OCI-LY1 (cell line): ENCODE measurements around the gene ZYX.

Experiments
- H2AFZ ChIP-seq: fragments of 200-600 bp; sonication (generic), shearing (Covaris generic); 2 replicates; pipeline ENCODE4 v1.6.0; 2014; ENCODE audit warnings: antibody characterized with exemption, mild to moderate bottlenecking, low read length
- H3F3A ChIP-seq: fragments of 200-600 bp; sonication (generic), shearing (Covaris generic); 2 replicates; pipeline ENCODE4 v1.6.0; 2014; ENCODE audit warnings: mild to moderate bottlenecking, antibody characterized with exemption, low read length, moderate library complexity; ENCODE audit not compliant: insufficient read depth
- H3K27ac ChIP-seq: fragments of 200-600 bp; sonication (generic); 2 replicates; pipeline ENCODE4 v1.5.1; 2014; ENCODE audit warnings: low read length, mixed run types, mild to moderate bottlenecking, low read depth; ENCODE audit not compliant: poor library complexity, severe bottlenecking
- H3K27me3 ChIP-seq: fragments of 200-600 bp; sonication (generic); 2 replicates; pipeline ENCODE4 v1.6.0; 2014; ENCODE audit warnings: antibody characterized with exemption, mild to moderate bottlenecking, low read length, moderate library complexity; ENCODE audit not compliant: insufficient read depth
- H3K36me3 ChIP-seq: fragments of 200-600 bp; sonication (generic); 2 replicates; pipeline ENCODE4 v1.6.1; 2014; ENCODE audit warnings: mild to moderate bottlenecking, antibody characterized with exemption, low read length, moderate library complexity, mixed read lengths; ENCODE audit not compliant: insufficient read depth
- H3K4me1 ChIP-seq: fragments of 200-600 bp; sonication (generic); 2 replicates; pipeline ENCODE4 v1.5.1; 2014; ENCODE audit warnings: mild to moderate bottlenecking, low read length, moderate library complexity; ENCODE audit not compliant: insufficient read depth, severe bottlenecking
- H3K4me2 ChIP-seq: fragments of 200-600 bp; sonication (generic), shearing (Covaris generic); 2 replicates; pipeline ENCODE4 v1.6.1; 2014; ENCODE audit warnings: low read length
- H3K4me3 ChIP-seq: fragments of 200-600 bp; sonication (generic); 2 replicates; pipeline ENCODE4 v1.5.1; 2014; ENCODE audit warnings: low read length, low read depth, mild to moderate bottlenecking, mixed read lengths; ENCODE audit not compliant: poor library complexity, severe bottlenecking
- H3K79me2 ChIP-seq: fragments of 200-600 bp; shearing (Covaris generic); 2 replicates; pipeline ENCODE4 v1.6.1; 2016; ENCODE audit warnings: mixed run types, low read length, mixed read lengths; ENCODE audit not compliant: insufficient read depth
- H3K9ac ChIP-seq: fragments of 200-600 bp; sonication (generic), shearing (Covaris generic); 2 replicates; pipeline ENCODE4 v1.6.1; 2014; ENCODE audit warnings: mild to moderate bottlenecking, low read length, mixed read lengths
- H3K9me2 ChIP-seq: fragments of 200-600 bp; sonication (generic), shearing (Covaris generic); 2 replicates; pipeline ENCODE4 v1.6.1; 2014; ENCODE audit warnings: low read depth, mild to moderate bottlenecking, low read length, mixed read lengths
- H3K9me3 ChIP-seq: fragments of 200-600 bp; shearing (Covaris generic); 2 replicates; pipeline ENCODE4 v1.6.1; 2014; ENCODE audit warnings: low read length, mixed read lengths
- H4K20me1 ChIP-seq: fragments of 200-600 bp; sonication (generic), shearing (Covaris generic); 2 replicates; pipeline ENCODE4 v1.6.0; 2016; ENCODE audit warnings: mild to moderate bottlenecking, low read length; ENCODE audit not compliant: insufficient read depth
- EZH2 ChIP-seq: fragments of 200-600 bp; sonication (generic), shearing (Covaris generic); IDR thresholded peaks from 2 replicates; pipeline ENCODE4 v1.8.0; 2017; ENCODE audit warnings: borderline replicate concordance, mixed run types, mild to moderate bottlenecking, antibody characterized with exemption, low read length, moderate library complexity, mixed read lengths
- TF ChIP-seq, protein P1 (sequence below): fragments of 200-600 bp; sonication (generic), shearing (Covaris generic); IDR thresholded peaks from 2 replicates; pipeline ENCODE4 v1.5.1; 2017; ENCODE audit warnings: mild to moderate bottlenecking, antibody characterized with exemption, low read length, moderate library complexity, mixed read lengths

The ZYX gene

DNA sequence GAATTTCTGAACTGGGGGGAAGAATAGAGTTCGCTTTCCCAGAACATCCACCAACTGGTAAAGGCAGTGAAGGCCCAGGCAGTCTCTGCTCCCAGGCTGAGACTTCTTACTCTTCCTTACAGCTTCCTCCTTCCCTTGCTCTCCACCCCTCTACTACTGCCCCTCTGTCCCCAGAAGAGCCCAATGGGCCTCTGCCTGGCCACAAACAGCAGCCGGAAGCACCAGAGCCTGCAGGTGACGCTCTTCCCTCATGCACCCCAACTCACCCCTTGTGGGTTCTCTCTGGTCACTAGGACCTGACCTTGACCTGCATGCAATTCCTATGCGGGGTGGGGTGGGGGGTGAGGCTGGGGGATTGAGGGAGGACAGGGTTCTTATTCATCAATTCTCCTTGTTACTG is 35.1 kb upstream of the ZYX start:
- H3K36me3 ChIP-seq: no peaks in the 10 kb centered on the region
- no peak overlapping the region for H3K4me3 ChIP-seq
- H3K4me2 ChIP-seq: no peak overlapping the region
- no peaks in the 10 kb centered on the region for H3K9me3 ChIP-seq
- no peaks in the 10 kb centered on the region for H3F3A ChIP-seq
- no peak for TF ChIP-seq EZH2
- TF ChIP-seq, protein P1, sequence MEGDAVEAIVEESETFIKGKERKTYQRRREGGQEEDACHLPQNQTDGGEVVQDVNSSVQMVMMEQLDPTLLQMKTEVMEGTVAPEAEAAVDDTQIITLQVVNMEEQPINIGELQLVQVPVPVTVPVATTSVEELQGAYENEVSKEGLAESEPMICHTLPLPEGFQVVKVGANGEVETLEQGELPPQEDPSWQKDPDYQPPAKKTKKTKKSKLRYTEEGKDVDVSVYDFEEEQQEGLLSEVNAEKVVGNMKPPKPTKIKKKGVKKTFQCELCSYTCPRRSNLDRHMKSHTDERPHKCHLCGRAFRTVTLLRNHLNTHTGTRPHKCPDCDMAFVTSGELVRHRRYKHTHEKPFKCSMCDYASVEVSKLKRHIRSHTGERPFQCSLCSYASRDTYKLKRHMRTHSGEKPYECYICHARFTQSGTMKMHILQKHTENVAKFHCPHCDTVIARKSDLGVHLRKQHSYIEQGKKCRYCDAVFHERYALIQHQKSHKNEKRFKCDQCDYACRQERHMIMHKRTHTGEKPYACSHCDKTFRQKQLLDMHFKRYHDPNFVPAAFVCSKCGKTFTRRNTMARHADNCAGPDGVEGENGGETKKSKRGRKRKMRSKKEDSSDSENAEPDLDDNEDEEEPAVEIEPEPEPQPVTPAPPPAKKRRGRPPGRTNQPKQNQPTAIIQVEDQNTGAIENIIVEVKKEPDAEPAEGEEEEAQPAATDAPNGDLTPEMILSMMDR: no peak
- no peaks in the 10 kb centered on the region for H3K9me2 ChIP-seq
- no peak overlapping the region for H2AFZ ChIP-seq
- H4K20me1 ChIP-seq: no peaks in the 10 kb centered on the region
- H3K4me1 ChIP-seq: no peaks in the 10 kb centered on the region
- no peaks in the 10 kb centered on the region for H3K79me2 ChIP-seq
- no peak overlapping the region for H3K9ac ChIP-seq
- 0 out of 2 replicates have a peak, but pooled peaks cover 9% of the 10 kb centered on the region for H3K27me3 ChIP-seq
- no peak overlapping the region for H3K27ac ChIP-seq

DNA sequence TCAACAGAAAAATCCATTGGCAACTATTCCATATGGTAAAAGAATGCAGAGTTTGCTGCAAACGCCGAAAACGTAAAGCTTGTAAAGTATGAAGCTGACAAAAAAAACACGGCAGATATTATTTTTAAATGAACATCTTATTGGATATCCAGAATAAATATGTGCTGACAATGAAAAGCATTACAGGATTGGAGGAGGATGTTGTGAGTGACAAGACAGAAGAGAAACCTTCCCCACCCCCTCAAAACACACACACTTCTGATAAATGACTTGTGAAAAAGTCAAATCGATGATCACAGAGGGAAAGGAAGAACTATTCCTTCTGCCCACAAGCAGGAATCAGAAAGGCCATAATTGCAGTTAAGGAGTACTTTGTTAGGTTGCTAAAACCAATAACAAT is 33.2 kb upstream of the ZYX start:
- H2AFZ ChIP-seq: no peak overlapping the region
- H3K27me3 ChIP-seq: 0 out of 2 replicates have a peak, but pooled peaks cover 9% of the 10 kb centered on the region
- TF ChIP-seq EZH2: no peak
- TF ChIP-seq, protein P1: no peak
- H3K4me1 ChIP-seq: no peaks in the 10 kb centered on the region
- no peaks in the 10 kb centered on the region for H3F3A ChIP-seq
- no peaks in the 10 kb centered on the region for H3K9me3 ChIP-seq
- no peaks in the 10 kb centered on the region for H3K36me3 ChIP-seq
- no peaks in the 10 kb centered on the region for H3K9me2 ChIP-seq
- no peaks in the 10 kb centered on the region for H4K20me1 ChIP-seq
- no peaks in the 10 kb centered on the region for H3K79me2 ChIP-seq
- H3K4me2 ChIP-seq: no peak overlapping the region
- H3K9ac ChIP-seq: no peak overlapping the region
- no peak overlapping the region for H3K27ac ChIP-seq
- no peak overlapping the region for H3K4me3 ChIP-seq

DNA sequence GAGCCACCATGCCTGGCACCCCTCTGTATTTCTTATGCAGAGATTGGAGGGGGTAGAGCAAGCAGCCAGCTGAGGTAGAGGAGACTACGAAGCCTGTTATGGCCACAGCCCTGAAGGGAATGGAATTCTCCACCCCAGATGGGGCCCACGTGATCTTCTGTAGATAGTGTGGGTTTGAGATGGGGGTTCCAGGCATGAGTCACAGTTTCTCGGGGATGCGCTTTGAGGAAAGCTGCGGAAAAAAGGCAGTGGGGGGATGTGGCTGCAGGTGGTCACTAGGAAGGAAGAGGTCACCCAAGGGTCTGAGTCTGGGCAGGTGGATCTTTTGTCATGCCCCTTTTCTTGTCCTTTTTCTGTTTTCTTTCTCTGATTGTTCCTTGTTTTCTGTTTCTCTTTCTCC is 30.1 kb upstream of the ZYX start:
- no peak overlapping the region for H2AFZ ChIP-seq
- no peaks in the 10 kb centered on the region for H3F3A ChIP-seq
- H3K27ac ChIP-seq: no peak overlapping the region
- 0 out of 2 replicates have a peak, but pooled peaks cover 18% of the 10 kb centered on the region for H3K27me3 ChIP-seq
- no peaks in the 10 kb centered on the region for H3K36me3 ChIP-seq
- no peaks in the 10 kb centered on the region for H3K4me1 ChIP-seq
- H3K9ac ChIP-seq: no peak overlapping the region
- no peaks in the 10 kb centered on the region for H4K20me1 ChIP-seq
- no peaks in the 10 kb centered on the region for H3K9me3 ChIP-seq
- no peak overlapping the region for H3K4me3 ChIP-seq
- H3K9me2 ChIP-seq: no peaks in the 10 kb centered on the region
- no peak for TF ChIP-seq EZH2
- TF ChIP-seq, protein P1: no peak
- no peaks in the 10 kb centered on the region for H3K79me2 ChIP-seq
- H3K4me2 ChIP-seq: no peak overlapping the region
